KBM-7 (cell line): Measurements from ENCODE around the gene MS4A15.
"Not testable (repeated sequence)": the region's sequence is repeated elsewhere in the genome, so short reads cannot be mapped to it uniquely, and the experiment has no call there.

Source experiments
- DNase-seq: peaks from one replicate; pipeline ENCODE4 v3.0.0-alpha.2; 2015
- in situ Hi-C: fragments of 300-500 bp; cut with MboI; formaldehyde crosslinking; loops from 2 replicates; pipeline ENCODE4 v1.14.3; 2020; ENCODE audit warnings: low sequenced_read_pairs, low pct_unique_long_range_greater_than_20kb, mixed read lengths

Gene MS4A15

GRCh38 chr11:60823745-60824306 lies 67.2 kb downstream of the MS4A15 start:
- in situ Hi-C loops, DNase-seq: not testable (repeated sequence)

- DNase-seq = no peak
- in situ Hi-C loops = no loop called here
Observed at GRCh38 chr11:60825118-60825517, 68.5 kb downstream of the MS4A15 start.

GRCh38 chr11:60825790-60826189 lies 69.1 kb downstream of the MS4A15 start:
- no peak for DNase-seq
- in situ Hi-C loops = no loop called here
